ENCODE results near the gene ANKDD1B. TPM values are rescaled to one million over a fixed set of nuclear protein-coding genes. Genes with fewer than 3 reads are reported as not detected.

The ANKDD1B gene
- total and polyA plus RNA-seq, 2 of the 13 experiments (the other 11 are each of a cell fraction or from before 2014, with no cell fraction given): 0.12 to 0.27 TPM

GRCh38 chr5:75712091-75712490, 100.8 kb downstream of the ANKDD1B start (continued):
- no peak for TF ChIP-seq ZSCAN29 (CRISPR knock-in tag; conservative IDR thresholded peaks at IDR 0.05)
- TF ChIP-seq KDM3A (CRISPR knock-in tag; IDR thresholded peaks at IDR 0.05; ENCODE audit: low read depth): no peak
- no peak for TF ChIP-seq ZNF264 (CRISPR knock-in tag; IDR thresholded peaks at IDR 0.05)
- TF ChIP-seq NFKBIZ (CRISPR knock-in tag; IDR thresholded peaks at IDR 0.05): no peak
- no peak for TF ChIP-seq HNF1B (CRISPR knock-in tag; IDR thresholded peaks at IDR 0.05)
- TF ChIP-seq ZNF362 (CRISPR knock-in tag; IDR thresholded peaks at IDR 0.05; ENCODE audit: borderline replicate concordance): no peak
- no peak for TF ChIP-seq ZNF431 (CRISPR knock-in tag; IDR thresholded peaks at IDR 0.05; ENCODE audit: borderline replicate concordance, low read depth)
- no peak for TF ChIP-seq ZNF317 (CRISPR knock-in tag; IDR thresholded peaks at IDR 0.05)
- no peak for TF ChIP-seq CSRNP1 (CRISPR knock-in tag; IDR thresholded peaks at IDR 0.05)
- TF ChIP-seq MED8 (CRISPR knock-in tag; IDR thresholded peaks at IDR 0.05; ENCODE audit: insufficient replicate concordance): no peak
- TF ChIP-seq ISL2 (CRISPR knock-in tag; IDR thresholded peaks at IDR 0.05): no peak
- TF ChIP-seq NPAS2 (CRISPR knock-in tag; IDR thresholded peaks at IDR 0.05; ENCODE audit: borderline replicate concordance): no peak
